HTERT RPE-1 (cell line): Measurements from ENCODE around the gene UPF2.
"Not testable (repeated sequence)": the region's sequence is repeated elsewhere in the genome, so short reads cannot be mapped to it uniquely, and the experiment has no call there.

ENCODE experiments used
- in situ Hi-C: fragments of 300-500 bp; cut with MboI; formaldehyde crosslinking; loops from 4 replicates; pipeline ENCODE4 v1.14.3; 2020; ENCODE audit warnings: low sequenced_read_pairs

Gene UPF2

DNA sequence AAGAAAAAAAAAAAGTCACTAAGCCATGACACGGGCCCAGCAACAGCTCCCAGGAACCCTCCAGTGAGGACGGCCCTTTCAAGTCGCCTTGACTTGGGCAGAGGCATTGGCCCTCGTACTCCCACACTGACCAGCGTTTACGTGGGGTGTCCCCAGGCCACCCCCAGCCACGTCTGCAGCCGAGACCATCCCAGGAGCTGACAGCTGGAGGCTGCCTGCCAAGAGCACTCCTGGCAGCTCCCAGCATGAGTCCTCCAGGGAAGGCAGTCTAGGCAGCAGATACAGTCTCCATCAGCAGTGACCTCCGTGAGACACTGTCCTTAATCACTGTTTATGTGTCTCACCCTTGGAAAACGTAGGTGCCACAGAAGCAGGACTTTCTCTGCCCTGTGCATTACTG, 133.0 kb downstream of the UPF2 start:
- in situ Hi-C loops = no loop called here

DNA sequence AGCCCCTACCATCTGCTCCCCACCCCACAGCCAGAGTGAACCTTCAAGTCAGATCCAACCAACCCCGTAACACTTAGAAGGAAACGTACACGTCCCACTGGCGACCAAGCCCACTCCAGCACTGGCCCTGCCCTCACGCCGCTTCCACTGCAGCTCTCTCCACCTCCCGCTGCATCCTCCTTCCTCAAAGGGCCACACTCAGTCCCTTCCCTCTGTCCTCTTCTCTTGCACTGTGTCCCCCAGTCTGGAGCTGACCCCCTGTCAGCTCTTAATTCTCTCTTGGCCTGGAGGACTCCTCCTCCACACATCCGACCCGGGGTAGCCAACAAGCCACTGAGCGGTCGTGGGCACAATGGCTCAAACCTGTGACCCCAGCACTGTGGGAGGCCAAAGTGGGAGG, 133.6 kb downstream of the UPF2 start:
- in situ Hi-C loops = no loop called here

GRCh38 chr10:11908536-11908935, 134.1 kb downstream of the UPF2 start:
- in situ Hi-C loops = no loop called here

GRCh38 chr10:11907914-11908313, 134.7 kb downstream of the UPF2 start:
- in situ Hi-C loops = no loop called here

GRCh38 chr10:11906714-11907113, 135.9 kb downstream of the UPF2 start:
- in situ Hi-C loops = no loop called here

DNA sequence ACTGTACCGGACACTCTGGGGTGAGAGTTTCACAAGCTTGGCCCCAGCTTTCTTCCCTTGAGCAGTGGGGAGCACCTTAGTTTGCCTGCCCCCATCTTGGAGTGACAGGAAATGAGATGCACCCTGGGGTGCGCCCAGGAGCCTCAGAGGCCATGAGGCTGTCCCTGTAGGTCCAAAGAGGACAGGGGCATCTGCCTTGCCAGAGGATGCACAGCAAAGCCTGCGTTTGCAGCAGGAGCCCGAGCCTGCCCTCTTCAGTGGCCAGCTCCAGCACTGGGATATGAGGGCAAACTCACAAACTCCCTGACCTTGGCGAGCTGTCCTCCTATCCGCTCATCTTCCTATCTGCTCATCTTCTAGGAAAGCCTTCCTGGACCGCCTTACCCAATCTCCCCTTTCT, 140.0 kb downstream of the UPF2 start:
- in situ Hi-C loops = no loop called here

GRCh38 chr10:11901833-11902475, 140.7 kb downstream of the UPF2 start:
- in situ Hi-C loops = no loop called here

DNA sequence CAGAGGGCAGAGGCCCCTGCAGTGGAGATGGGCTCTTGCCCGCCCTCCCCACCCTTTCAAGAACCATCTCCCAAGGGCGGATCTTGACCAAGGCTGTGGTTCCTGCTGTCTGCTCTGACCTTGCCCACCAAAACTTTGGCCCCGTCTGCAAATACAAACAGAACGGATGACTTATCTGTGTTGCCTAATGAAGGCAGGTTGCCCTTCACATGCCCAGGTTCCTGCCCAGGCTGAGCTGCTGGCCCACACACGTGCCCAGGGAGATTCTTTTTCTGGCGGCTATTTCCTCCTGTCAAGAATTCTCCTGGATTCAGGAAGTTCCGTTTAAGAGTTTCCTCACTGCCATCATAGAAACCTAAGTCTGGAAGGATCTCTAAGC, 141.2 kb downstream of the UPF2 start:
- in situ Hi-C loops = no loop called here

DNA sequence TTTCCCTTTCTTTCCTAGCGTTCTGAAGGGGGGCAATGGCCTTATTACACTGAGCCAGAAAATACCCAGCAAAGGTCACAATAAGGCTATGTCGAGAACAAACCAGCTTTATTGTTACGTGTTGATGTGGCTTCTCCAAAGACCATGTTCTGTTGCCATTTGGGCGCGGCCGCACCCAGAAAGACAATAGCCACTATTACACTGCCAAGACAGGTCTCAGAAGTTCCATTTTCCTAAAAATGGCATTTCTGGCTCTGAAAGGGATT, 141.6 kb downstream of the UPF2 start:
- in situ Hi-C loops = no loop called here

DNA sequence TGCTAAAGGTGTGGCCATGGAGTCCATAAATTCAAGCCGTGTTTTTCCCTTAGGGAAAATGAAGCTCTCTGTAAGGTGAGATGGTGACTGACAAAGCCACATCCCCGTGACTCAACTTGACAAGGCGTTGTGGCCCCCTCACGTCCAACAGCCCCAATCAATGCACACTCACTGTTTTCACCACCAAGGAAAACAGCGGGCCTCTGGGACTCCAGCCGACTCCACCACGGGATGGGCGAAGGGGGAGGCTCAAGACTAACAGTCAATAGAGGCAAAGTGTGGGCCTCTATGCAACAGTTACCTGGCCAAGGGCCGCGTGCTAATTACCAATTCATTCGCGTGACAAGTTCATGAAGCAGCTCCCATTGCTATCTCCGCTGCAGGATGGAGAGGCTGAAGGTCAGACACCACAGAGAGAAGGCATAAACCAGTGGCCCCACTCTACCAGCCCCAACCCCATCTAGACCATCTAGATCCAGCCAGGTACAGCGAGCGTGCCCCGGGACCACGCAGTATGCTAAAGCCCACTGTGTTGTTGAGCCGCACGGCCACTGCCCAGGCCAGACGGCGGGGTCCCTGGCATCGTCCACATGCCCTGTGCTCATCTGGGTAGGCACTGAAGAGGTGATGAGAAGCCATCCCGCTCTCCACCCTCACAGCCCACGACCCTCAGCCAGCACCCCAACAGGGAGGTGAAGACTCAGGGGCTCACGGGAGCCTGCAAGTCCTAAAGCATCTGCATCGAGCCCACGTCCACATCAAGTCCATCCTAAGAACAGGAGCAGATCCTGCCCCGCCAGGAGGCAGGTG, 143.3 kb downstream of the UPF2 start:
- in situ Hi-C loops = no loop called here

- in situ Hi-C loops = no loop called here
These were observed 144.1 kb downstream of the UPF2 start for GRCh38 chr10:11898372-11899066.

DNA sequence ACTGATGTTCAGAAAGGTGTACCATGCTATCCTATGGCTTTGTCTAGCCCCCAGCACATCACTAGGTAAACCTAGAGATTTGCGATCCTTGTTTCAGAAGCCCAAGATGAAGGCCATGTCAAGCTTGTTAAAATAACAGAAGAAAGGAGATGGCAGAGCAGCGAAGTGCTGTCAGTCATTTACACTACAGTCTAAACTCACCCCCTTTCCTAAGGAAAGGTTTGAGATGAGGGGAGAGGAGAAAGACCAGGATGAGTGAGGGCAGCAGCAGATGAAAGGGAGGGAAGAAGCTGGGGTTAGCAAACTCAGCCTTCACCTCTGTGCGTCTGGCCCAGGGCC, 144.6 kb downstream of the UPF2 start:
- in situ Hi-C loops = no loop called here

DNA sequence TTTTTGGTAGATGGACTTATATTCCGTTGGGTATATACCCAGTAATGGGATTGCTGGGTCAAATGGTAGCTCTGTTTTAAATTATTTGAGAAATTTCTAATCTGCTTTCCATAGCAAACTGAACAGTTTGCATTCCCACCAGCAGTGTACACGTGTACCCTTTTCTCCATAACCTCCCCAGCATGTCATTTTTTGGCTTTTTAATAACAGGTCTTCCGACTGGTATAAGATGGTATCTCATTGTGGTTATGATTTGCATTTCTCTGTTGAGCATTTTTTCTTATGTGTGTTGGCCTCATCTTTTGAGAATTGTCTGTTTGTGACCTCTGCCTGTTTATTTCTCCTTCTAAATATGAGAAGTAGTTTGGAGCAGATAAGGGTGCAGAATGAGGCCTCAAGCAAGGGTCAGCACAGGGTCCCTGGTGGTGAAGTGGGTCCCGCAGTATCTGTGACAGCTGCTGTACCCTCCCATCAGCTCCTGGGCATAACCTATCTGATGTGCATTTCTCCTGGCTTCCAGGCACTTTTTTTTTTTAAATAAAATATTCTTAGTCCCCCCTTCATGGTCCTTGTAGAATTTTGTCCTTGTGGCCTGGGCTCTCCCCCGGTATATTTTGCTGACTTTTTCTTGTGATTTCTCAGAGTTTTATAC, 145.9 kb downstream of the UPF2 start:
- in situ Hi-C loops = no loop called here

DNA sequence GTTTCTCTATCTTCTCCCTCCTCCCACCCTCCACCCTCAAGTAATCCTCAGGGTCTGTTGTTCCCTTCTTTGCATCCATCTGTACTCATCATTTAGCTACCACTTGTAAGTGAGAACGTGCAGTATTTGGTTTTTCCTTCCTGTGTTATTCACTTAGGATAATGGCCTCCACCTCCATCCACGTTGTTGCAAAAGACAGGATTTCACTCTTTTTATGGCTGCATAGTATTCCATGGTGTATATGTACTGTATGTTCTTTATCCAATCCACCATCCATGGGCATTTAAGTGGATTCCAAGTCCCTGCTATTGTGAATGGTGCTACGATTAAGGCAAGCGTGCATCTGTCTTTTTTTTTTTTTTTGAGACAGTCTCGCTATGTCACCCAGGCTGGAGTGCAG, 147.0 kb downstream of the UPF2 start:
- in situ Hi-C loops = no loop called here

DNA sequence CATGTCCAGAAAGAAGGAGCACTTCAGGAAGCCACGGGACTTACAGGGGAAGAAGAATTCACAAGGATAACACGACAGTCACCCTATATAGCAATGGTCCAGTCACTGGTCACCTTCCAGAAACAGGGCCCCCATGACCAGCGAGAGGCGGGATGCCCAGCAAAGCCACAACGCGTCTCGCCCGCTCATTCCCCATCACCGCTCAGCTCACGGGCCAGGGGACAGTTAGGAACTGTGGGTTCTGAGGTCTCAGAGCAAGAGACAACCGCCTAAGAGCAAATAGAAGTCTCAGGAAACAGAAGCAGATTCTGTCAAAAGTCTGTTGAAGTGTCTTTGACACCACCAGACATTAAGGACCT, 147.5 kb downstream of the UPF2 start:
- in situ Hi-C loops = no loop called here

- in situ Hi-C loops = no loop called here
These were observed 148.1 kb downstream of the UPF2 start for GRCh38 chr10:11894381-11895107.

GRCh38 chr10:11893749-11894278, 148.8 kb downstream of the UPF2 start:
- in situ Hi-C loops = no loop called here

- in situ Hi-C loops = no loop called here
These were observed 150.7 kb downstream of the UPF2 start for GRCh38 chr10:11891776-11892486.

- in situ Hi-C loops = not testable (repeated sequence)
These were observed 153.3 kb downstream of the UPF2 start for GRCh38 chr10:11889263-11889662.
